Liver (tissue), 9 donors: ENCODE measurements around the gene SPATA13. TPM values are rescaled to one million over a fixed set of nuclear protein-coding genes. Genes with fewer than 3 reads are reported as not detected.

Experiments
- DNase-seq: peaks from one replicate; pipeline ENCODE4 v3.0.0-alpha.2; 2017; ENCODE audit warnings: low spot score
- H3K27ac ChIP-seq, 2 donors: one replicate each; pipeline ENCODE4 v1.7.0; 2013; ENCODE audit warnings: inconsistent platforms in 2 of 2, low read length in 2 of 2, control low read depth in 1 of 2, low read depth in 1 of 2, mild to moderate bottlenecking in 1 of 2
- H3K27me3 ChIP-seq, 4 donors: one replicate each; pipeline versions ENCODE4 v1.6.1 to v1.7.0; 2013; ENCODE audit warnings: low read length in 3 of 4, inconsistent platforms in 1 of 4, mild to moderate bottlenecking in 1 of 4, moderate library complexity in 1 of 4; ENCODE audit not compliant: control insufficient read depth in 4 of 4, insufficient read depth in 4 of 4
- H3K36me3 ChIP-seq, 4 donors: one replicate each; pipeline versions ENCODE4 v1.6.1 to v1.7.0; 2013; ENCODE audit warnings: low read length in 3 of 4, mild to moderate bottlenecking in 3 of 4, low read depth in 1 of 4, moderate library complexity in 1 of 4; ENCODE audit not compliant: control insufficient read depth in 4 of 4, insufficient read depth in 3 of 4
- H3K4me1 ChIP-seq, 4 donors: one replicate each; pipeline versions ENCODE4 v1.6.1 to v1.7.0; 2013; ENCODE audit warnings: low read length in 3 of 4, mild to moderate bottlenecking in 3 of 4, moderate library complexity in 1 of 4; ENCODE audit not compliant: control insufficient read depth in 4 of 4, insufficient read depth in 4 of 4
- H3K4me3 ChIP-seq, 3 donors: one replicate each; pipeline versions ENCODE4 v1.6.1 to v1.7.0; 2013; ENCODE audit warnings: low read length in 3 of 3, control low read depth in 1 of 3, low read depth in 1 of 3, mild to moderate bottlenecking in 1 of 3
- H3K9ac ChIP-seq, 2 donors: one replicate each; pipeline ENCODE4 v1.7.0; 2013; ENCODE audit warnings: low read length in 2 of 2, mild to moderate bottlenecking in 2 of 2, moderate library complexity in 2 of 2, control low read depth in 1 of 2, low read depth in 1 of 2
- H3K9me3 ChIP-seq, 4 donors: one replicate each; pipeline versions ENCODE4 v1.6.1 to v1.7.0; 2013; ENCODE audit warnings: low read length in 3 of 4; ENCODE audit not compliant: control insufficient read depth in 4 of 4
- ATF3 ChIP-seq: IDR thresholded peaks from 2 replicates; pipeline ENCODE4 v1.6.1; 2016; ENCODE audit warnings: antibody characterized with exemption
- CTCF ChIP-seq: fragments of 150-350 bp; IDR thresholded peaks from 2 replicates; pipeline ENCODE4 v1.5.1; 2017; ENCODE audit warnings: improper control_type of control experiment, low read depth, low read length; ENCODE audit not compliant: missing input control
- EGR1 ChIP-seq, 2 donors: IDR thresholded peaks; 2 replicates each; pipeline ENCODE4 v1.6.1; 2016 to 2018; ENCODE audit warnings: antibody characterized with exemption in 2 of 2, low read depth in 2 of 2
- FOXA1 ChIP-seq: IDR thresholded peaks from 2 replicates; pipeline ENCODE4 v1.6.1; 2016; ENCODE audit warnings: antibody characterized with exemption
- FOXA2 ChIP-seq: IDR thresholded peaks from 2 replicates; pipeline ENCODE4 v1.6.1; 2016; ENCODE audit warnings: antibody characterized with exemption
- HNF4A ChIP-seq, 2 donors: conservative IDR thresholded peaks; 2 replicates each; pipeline ENCODE4 v1.6.1; 2016; ENCODE audit warnings: antibody characterized with exemption in 2 of 2, mild to moderate bottlenecking in 2 of 2
- HNF4G ChIP-seq: IDR thresholded peaks from 2 replicates; pipeline ENCODE4 v1.6.1; 2016; ENCODE audit warnings: antibody characterized with exemption
- JUND ChIP-seq, 2 donors: IDR thresholded peaks; 2 replicates each; pipeline ENCODE4 v1.6.1; 2016; ENCODE audit warnings: antibody characterized with exemption in 2 of 2
- MAX ChIP-seq: IDR thresholded peaks from 2 replicates; pipeline ENCODE4 v1.6.1; 2016; ENCODE audit warnings: antibody characterized with exemption
- NR2F2 ChIP-seq: IDR thresholded peaks from 2 replicates; pipeline ENCODE4 v1.6.1; 2016; ENCODE audit warnings: antibody characterized with exemption
- RAD21 ChIP-seq, 2 donors: IDR thresholded peaks; 2 replicates each; pipeline ENCODE4 v1.6.1; 2016; ENCODE audit warnings: antibody characterized with exemption in 2 of 2, mild to moderate bottlenecking in 2 of 2
- REST ChIP-seq: IDR thresholded peaks from 2 replicates; pipeline ENCODE4 v1.6.1; 2016; ENCODE audit warnings: antibody characterized with exemption, mild to moderate bottlenecking
- RXRA ChIP-seq, 2 donors: IDR thresholded peaks; 2 replicates each; pipeline ENCODE4 v1.6.1; 2017 to 2018; ENCODE audit warnings: antibody characterized with exemption in 2 of 2, mild to moderate bottlenecking in 1 of 2
- SP1 ChIP-seq: IDR thresholded peaks from 2 replicates; pipeline ENCODE4 v1.6.1; 2018; ENCODE audit warnings: antibody characterized with exemption, mild to moderate bottlenecking
- TAF1 ChIP-seq: conservative IDR thresholded peaks from 2 replicates; pipeline ENCODE4 v1.6.1; 2016; ENCODE audit warnings: antibody characterized with exemption, mild to moderate bottlenecking
- YY1 ChIP-seq: IDR thresholded peaks from 2 replicates; pipeline ENCODE4 v1.6.1; 2016; ENCODE audit warnings: antibody characterized with exemption, mild to moderate bottlenecking
- ZBTB33 ChIP-seq: IDR thresholded peaks from 2 replicates; pipeline ENCODE4 v1.6.1; 2016; ENCODE audit warnings: antibody characterized with exemption
- WGBS: extraction: QIAGEN DNeasy Blood & Tissue Kit; methylation state at CpG from one replicate; pipeline ENCODE4 v1.1.7; 2013; 5-methylcytosine and 5-hydroxymethylcytosine counted together
- polyA plus RNA-seq, 2 donors: library from polyadenylated mRNA; stranded (reverse) in 1 of 2; unstranded in 1 of 2; fragments of 200-250 nt in 1 of 2; fragments of >200 nt in 1 of 2; fragmentation: Nextera tagmentation in 1 of 2; extraction: Ambion mirVana in 1 of 2; gene quantifications; one replicate each; pipeline versions ENCODE4 v1.2.1 to v1.2.3, GENCODE V29; 2013 to 2015
- total RNA-seq, 2 donors: library from RNA; depleted of rRNA; stranded (reverse); fragments of >200 nt; gene quantifications; one replicate each; pipeline ENCODE4 v1.2.3, GENCODE V29; 2014
- donor health status: healthy.
- donor health status: healthy.
- donor health status: healthy.
- donor health status: healthy.
- donor health status: healthy.

The SPATA13 gene
- total and polyA plus RNA-seq, 4 donors, result 10.0 to 57.6 (median 20.4) TPM

- Histone ChIP-seq H3K36me3 (peaks cover 1 to 17% (median 15%) of the 10 kb centered on the region in 4 donors), H3K4me1 (no peaks in the 10 kb centered on the region), H3K9ac (no peak overlapping the region), H3K4me3 (no peak overlapping the region), H3K9me3 (no peaks in the 10 kb centered on the region), H3K27ac (no peak overlapping the region), H3K27me3 (no peaks in the 10 kb centered on the region)
- 87% methylated on average over 5 of the region's 5 CpGs for WGBS
- TF ChIP-seq EGR1 (IDR thresholded peaks at IDR 0.05; ENCODE audit: low read depth in 2 of 2) (no peak), CTCF (no peak), JUND (IDR thresholded peaks at IDR 0.05) (no peak), FOXA2 (no peak), ZBTB33 (no peak), HNF4A (conservative IDR thresholded peaks at IDR 0.05) (no peak), SP1 (no peak), MAX (no peak), YY1 (no peak), RXRA (IDR thresholded peaks at IDR 0.05) (no peak), HNF4G (no peak), NR2F2 (no peak), REST (no peak), FOXA1 (no peak), ATF3 (no peak), TAF1 (no peak)
- no peak for DNase-seq
Measured at GRCh38 chr13:24247016-24247415, 86.5 kb downstream of the SPATA13 start.

GRCh38 chr13:24249624-24250023, 89.1 kb downstream of the SPATA13 start:
- TF ChIP-seq HNF4A (conservative IDR thresholded peaks at IDR 0.05) (no peak), ATF3 (no peak), JUND (IDR thresholded peaks at IDR 0.05) (no peak), MAX (no peak), RAD21 (IDR thresholded peaks at IDR 0.05) (no peak), NR2F2 (no peak)
- no peaks in the 10 kb centered on the region for H3K9me3 ChIP-seq
- H3K4me1 ChIP-seq, result no peaks in the 10 kb centered on the region
- H3K27me3 ChIP-seq, result no peaks in the 10 kb centered on the region
- no peak overlapping the region for H3K4me3 ChIP-seq
- peaks cover 3 to 33% (median 23%) of the 10 kb centered on the region in 4 donors for H3K36me3 ChIP-seq
- no peak for DNase-seq
- WGBS, result 90% methylated on average over 9 of the region's 9 CpGs
- no peak overlapping the region for H3K27ac ChIP-seq
- H3K9ac ChIP-seq, result no peak overlapping the region
